Gastrocnemius medialis (tissue), 4 donors: ENCODE measurements around the gene CEACAM18. TPM values are rescaled to one million over a fixed set of nuclear protein-coding genes. Genes with fewer than 3 reads are reported as not detected.

Source experiments
- ATAC-seq, 2 donors: fragments of 150-250 bp; one replicate each; pipeline ENCODE4 v1.9.1; 2016
- DNase-seq, 2 donors: peaks; one replicate each; pipeline ENCODE4 v3.0.0-alpha.2; 2019
- H3K27ac ChIP-seq, 4 donors: fragments of 200-600 bp; sonication (generic); 1 replicate in 1 of 4; 2 replicates in 3 of 4; pipeline ENCODE4 v1.5.1; 2016 to 2018; ENCODE audit warnings: mild to moderate bottlenecking in 2 of 4, moderate library complexity in 1 of 4
- H3K27me3 ChIP-seq, 3 donors: fragments of 200-600 bp; sonication (generic) in 2 of 3; 1 replicate in 1 of 3; 2 replicates in 2 of 3; pipeline versions ENCODE4 v1.5.1 to v1.6.0; 2016 to 2019; ENCODE audit warnings: mild to moderate bottlenecking in 1 of 3, moderate library complexity in 1 of 3
- H3K36me3 ChIP-seq, 2 donors: fragments of 200-600 bp; sonication (generic) in 1 of 2; one replicate each; pipeline ENCODE4 v1.5.1; 2017 to 2018
- H3K4me1 ChIP-seq, 2 donors: fragments of 200-600 bp; sonication (generic) in 1 of 2; one replicate each; pipeline ENCODE4 v1.5.1; 2016 to 2017; ENCODE audit warnings: mild to moderate bottlenecking in 2 of 2
- H3K4me3 ChIP-seq, 4 donors: fragments of 200-600 bp; sonication (generic) in 3 of 4; 1 replicate in 1 of 4; 2 replicates in 3 of 4; pipeline ENCODE4 v1.5.1; 2016 to 2019; ENCODE audit warnings: mild to moderate bottlenecking in 2 of 4
- H3K9me3 ChIP-seq, 3 donors: fragments of 200-600 bp; sonication (generic) in 2 of 3; 1 replicate in 1 of 3; 2 replicates in 2 of 3; pipeline ENCODE4 v1.5.1; 2016 to 2019
- POLR2A ChIP-seq, 2 donors: fragments of 450-650 bp; IDR thresholded peaks; one replicate each; pipeline ENCODE4 v1.6.1; 2017; ENCODE audit warnings: antibody characterized with exemption in 2 of 2, mild to moderate bottlenecking in 2 of 2, moderate library complexity in 2 of 2
- in situ Hi-C, 4 donors: fragments of 200-750 bp; cut with MboI; loops; one replicate each; pipeline versions ENCODE4 v1.15.0 to v1.8.0; 2017; ENCODE audit warnings: low sequenced_read_pairs in 4 of 4
- intact Hi-C: fragments of 100-400 bp; cut with DNase I; formaldehyde crosslinking; loops from one replicate; pipeline ENCODE4 v1.15.1; 2023; ENCODE audit warnings: low total_unique reads
- total RNA-seq, 4 donors: library from RNA; depleted of rRNA; stranded (reverse); fragments of >200 nt; gene quantifications; one replicate each; pipeline versions ENCODE4 v1.1.0 to v1.2.3, GENCODE V29; 2016
- TF ChIP-seq, protein P1 (sequence below), 5 experiments: fragments of 450-650 bp in 3 of 5; fragments of 200-600 bp in 2 of 5; sonication (generic) in 2 of 5; IDR thresholded peaks in 4 of 5; conservative IDR thresholded peaks in 1 of 5; 1 replicate in 4 of 5; 2 replicates in 1 of 5; pipeline ENCODE4 v1.5.1; 2016 to 2019; ENCODE audit warnings: antibody characterized with exemption in 5 of 5, mild to moderate bottlenecking in 3 of 5, moderate library complexity in 3 of 5

Gene CEACAM18
- total RNA-seq, 4 donors from 2014 or later = not detected

DNA sequence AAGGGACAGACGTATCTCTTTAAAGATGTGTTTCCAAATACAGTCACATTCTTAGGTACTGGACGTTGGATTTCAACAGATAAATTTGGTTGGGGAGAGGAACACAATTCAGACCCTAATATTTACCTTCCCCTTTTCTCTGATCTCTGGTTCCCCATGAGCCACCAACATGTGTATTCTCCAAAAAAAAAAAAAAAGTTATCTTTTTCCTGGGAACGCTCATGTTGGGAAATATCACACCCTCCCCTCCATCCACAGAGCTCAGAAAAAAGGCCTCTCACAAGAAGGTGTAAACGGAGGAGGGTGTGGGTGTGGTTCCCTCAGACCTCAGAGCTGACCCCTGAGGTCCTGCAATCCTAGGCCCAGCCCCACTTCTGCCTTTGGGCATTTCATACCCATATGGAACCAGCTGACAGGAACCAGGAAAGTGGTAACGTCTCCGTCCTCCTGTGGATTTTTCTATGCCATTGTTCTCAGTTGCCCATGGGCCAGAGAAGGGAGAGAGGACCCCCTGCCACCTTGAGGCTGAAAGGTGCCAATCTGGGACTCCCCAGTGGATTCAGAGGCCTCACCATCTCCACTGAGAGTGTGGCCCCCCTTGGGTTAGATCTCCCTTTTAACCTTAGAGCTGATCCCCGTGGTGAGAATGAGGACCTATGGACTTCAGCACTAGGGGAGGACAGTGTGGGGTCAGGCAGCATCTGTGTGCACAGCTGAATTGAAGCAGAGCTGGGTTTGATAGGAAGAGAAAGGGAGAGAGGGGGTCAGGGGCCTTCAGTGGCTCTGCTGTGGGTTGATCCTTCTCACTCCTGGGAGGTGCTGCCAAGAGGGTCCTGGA is 31.7 kb downstream of the CEACAM18 start:
- no peaks in the 10 kb centered on the region for H3K9me3 ChIP-seq
- no peaks in the 10 kb centered on the region for H3K27me3 ChIP-seq
- no peaks in the 10 kb centered on the region for H3K36me3 ChIP-seq
- intact Hi-C loops = no loop called here
- TF ChIP-seq, protein P1, sequence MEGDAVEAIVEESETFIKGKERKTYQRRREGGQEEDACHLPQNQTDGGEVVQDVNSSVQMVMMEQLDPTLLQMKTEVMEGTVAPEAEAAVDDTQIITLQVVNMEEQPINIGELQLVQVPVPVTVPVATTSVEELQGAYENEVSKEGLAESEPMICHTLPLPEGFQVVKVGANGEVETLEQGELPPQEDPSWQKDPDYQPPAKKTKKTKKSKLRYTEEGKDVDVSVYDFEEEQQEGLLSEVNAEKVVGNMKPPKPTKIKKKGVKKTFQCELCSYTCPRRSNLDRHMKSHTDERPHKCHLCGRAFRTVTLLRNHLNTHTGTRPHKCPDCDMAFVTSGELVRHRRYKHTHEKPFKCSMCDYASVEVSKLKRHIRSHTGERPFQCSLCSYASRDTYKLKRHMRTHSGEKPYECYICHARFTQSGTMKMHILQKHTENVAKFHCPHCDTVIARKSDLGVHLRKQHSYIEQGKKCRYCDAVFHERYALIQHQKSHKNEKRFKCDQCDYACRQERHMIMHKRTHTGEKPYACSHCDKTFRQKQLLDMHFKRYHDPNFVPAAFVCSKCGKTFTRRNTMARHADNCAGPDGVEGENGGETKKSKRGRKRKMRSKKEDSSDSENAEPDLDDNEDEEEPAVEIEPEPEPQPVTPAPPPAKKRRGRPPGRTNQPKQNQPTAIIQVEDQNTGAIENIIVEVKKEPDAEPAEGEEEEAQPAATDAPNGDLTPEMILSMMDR (IDR thresholded peaks at IDR 0.05 in 4 of 5, conservative IDR thresholded peaks at IDR 0.05 in 1 of 5) = no peak
- no peak for TF ChIP-seq POLR2A (IDR thresholded peaks at IDR 0.05)
- H3K4me3 ChIP-seq = no peak overlapping the region
- ATAC-seq = no peak
- in situ Hi-C loops = no loop called here
- DNase-seq = no peak
- H3K27ac ChIP-seq = no peak overlapping the region
- H3K4me1 ChIP-seq = no peaks in the 10 kb centered on the region

DNA sequence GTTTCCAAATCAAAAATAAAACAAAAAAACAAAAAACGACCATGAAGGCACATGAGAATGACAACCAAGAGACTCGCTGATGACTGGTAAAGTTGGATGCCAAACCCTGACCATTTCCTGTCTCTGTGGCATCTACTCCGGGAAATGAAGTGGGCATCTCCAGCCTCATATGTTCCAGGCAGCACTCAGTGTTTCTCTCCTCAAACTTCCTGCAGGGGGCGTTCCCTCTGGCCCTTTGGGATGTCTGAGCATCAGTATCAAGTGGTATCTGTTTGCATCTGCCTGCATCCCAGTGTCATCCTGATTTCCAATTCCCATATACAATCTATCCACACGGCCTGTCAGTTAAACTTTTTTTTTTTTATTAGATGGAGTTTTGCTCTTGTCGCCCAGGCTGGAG is 33.0 kb downstream of the CEACAM18 start:
- H3K36me3 ChIP-seq = no peaks in the 10 kb centered on the region
- no peaks in the 10 kb centered on the region for H3K4me1 ChIP-seq
- H3K9me3 ChIP-seq = no peaks in the 10 kb centered on the region
- H3K27ac ChIP-seq = no peak overlapping the region
- H3K27me3 ChIP-seq = no peaks in the 10 kb centered on the region
- ATAC-seq (no peak), DNase-seq (no peak)
- TF ChIP-seq POLR2A (IDR thresholded peaks at IDR 0.05) = no peak
- TF ChIP-seq, protein P1 (IDR thresholded peaks at IDR 0.05 in 4 of 5, conservative IDR thresholded peaks at IDR 0.05 in 1 of 5) = no peak
- in situ Hi-C loops (no loop called here), intact Hi-C loops (no loop called here)
- no peak overlapping the region for H3K4me3 ChIP-seq

DNA sequence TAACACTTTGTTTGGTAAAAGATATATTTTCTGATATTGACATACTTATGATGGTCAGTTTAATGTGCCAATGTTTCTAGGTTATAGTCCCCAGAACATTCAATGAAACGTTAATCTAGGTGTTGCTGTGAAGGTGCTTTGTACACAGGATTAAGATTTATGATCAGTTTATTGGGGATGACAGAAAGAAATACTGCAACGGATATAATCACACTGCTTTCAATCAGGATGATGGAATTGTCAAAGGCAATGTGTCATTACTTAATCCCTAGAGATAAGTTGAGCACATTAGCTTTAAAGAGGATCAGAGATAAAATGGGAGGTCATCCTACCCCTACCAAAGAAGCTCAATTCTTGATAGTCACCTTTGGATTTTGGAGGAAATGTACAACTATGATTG is 35.6 kb downstream of the CEACAM18 start:
- no peaks in the 10 kb centered on the region for H3K27me3 ChIP-seq
- intact Hi-C loops = no loop called here
- H3K27ac ChIP-seq = no peak overlapping the region
- ATAC-seq = no peak
- TF ChIP-seq POLR2A (IDR thresholded peaks at IDR 0.05) = no peak
- TF ChIP-seq, protein P1 (IDR thresholded peaks at IDR 0.05 in 4 of 5, conservative IDR thresholded peaks at IDR 0.05 in 1 of 5) = no peak
- DNase-seq = no peak
- peaks cover 0 to 3% (median 0%) of the 10 kb centered on the region in 3 donors for H3K9me3 ChIP-seq
- in situ Hi-C loops = no loop called here
- H3K4me1 ChIP-seq = no peaks in the 10 kb centered on the region
- no peaks in the 10 kb centered on the region for H3K36me3 ChIP-seq
- no peak overlapping the region for H3K4me3 ChIP-seq

DNA sequence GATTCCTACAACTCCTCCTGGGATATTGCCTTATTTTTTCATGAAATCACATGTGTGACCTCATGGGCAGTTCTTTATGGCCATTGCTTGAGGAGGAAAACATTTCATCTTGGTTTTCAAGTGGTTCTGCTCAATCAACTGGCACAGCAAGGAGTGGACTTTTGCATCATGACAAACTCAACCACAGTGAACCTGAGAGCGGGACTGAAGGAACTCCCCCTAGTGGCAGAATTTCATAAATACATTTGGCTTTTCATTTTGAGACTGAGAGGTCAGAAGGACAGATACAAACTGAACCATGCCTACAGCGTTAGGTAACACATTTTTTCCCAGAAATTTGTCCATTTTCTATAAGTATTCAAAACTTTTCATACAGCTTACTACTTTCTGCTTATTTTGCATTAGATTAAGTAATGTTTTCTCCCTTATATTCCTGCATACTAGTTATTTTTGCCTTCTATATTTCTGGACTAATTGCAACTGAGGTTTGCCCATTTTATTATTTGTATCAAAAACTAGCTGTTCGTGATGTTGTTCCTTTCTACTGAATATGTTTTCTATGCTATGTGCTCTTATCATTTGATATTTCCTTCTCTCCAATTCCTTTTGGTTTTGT is 36.6 kb downstream of the CEACAM18 start:
- Histone ChIP-seq H3K9me3 (peaks cover 0 to 3% (median 0%) of the 10 kb centered on the region in 3 donors), H3K4me3 (no peak overlapping the region), H3K27ac (no peak overlapping the region), H3K4me1 (no peaks in the 10 kb centered on the region), H3K36me3 (no peaks in the 10 kb centered on the region), H3K27me3 (no peaks in the 10 kb centered on the region)
- ATAC-seq = no peak
- in situ Hi-C loops (no loop called here), intact Hi-C loops (no loop called here)
- DNase-seq = no peak
- TF ChIP-seq, protein P1 (IDR thresholded peaks at IDR 0.05 in 4 of 5, conservative IDR thresholded peaks at IDR 0.05 in 1 of 5) = peak in 3 of 5 experiments; percentile 24 to 52 (median 40)
- no peak for TF ChIP-seq POLR2A (IDR thresholded peaks at IDR 0.05)
